Testis (tissue), 3 donors: ENCODE measurements around the gene RMRP. TPM values are rescaled to one million over a fixed set of nuclear protein-coding genes. Genes with fewer than 3 reads are reported as not detected.

Source experiments
- DNase-seq: peaks from one replicate; pipeline ENCODE4 v3.0.0-alpha.2; 2019
- H3K27ac ChIP-seq, 2 donors: fragments of 200-600 bp; sonication (generic); one replicate each; pipeline ENCODE4 v1.5.1; 2019
- H3K27me3 ChIP-seq: fragments of 200-600 bp; sonication (generic); one replicate; pipeline ENCODE4 v1.5.1; 2019
- H3K36me3 ChIP-seq: fragments of 200-600 bp; sonication (generic); one replicate; pipeline ENCODE4 v1.5.1; 2017; ENCODE audit warnings: low read depth; ENCODE audit errors: missing control alignments
- H3K4me1 ChIP-seq: fragments of 200-600 bp; sonication (generic); one replicate; pipeline ENCODE4 v1.5.1; 2019
- H3K4me3 ChIP-seq, 2 donors: fragments of 200-600 bp; sonication (generic); one replicate each; pipeline ENCODE4 v1.5.1; 2017 to 2019
- H3K9me3 ChIP-seq: fragments of 200-600 bp; sonication (generic); one replicate; pipeline ENCODE4 v1.5.1; 2017
- CTCF ChIP-seq, 3 experiments: fragments of 450-650 bp in 2 of 3; fragments of 200-600 bp in 1 of 3; sonication (generic) in 1 of 3; IDR thresholded peaks; one replicate each; pipeline ENCODE4 v1.5.1; 2016 to 2019; ENCODE audit warnings: antibody characterized with exemption in 3 of 3, mild to moderate bottlenecking in 2 of 3, moderate library complexity in 1 of 3
- POLR2A ChIP-seq: fragments of 450-650 bp; IDR thresholded peaks from one replicate; pipeline ENCODE4 v1.6.1; 2017; ENCODE audit warnings: antibody characterized with exemption, mild to moderate bottlenecking, moderate library complexity
- WGBS, 2 donors: methylation state at CpG; one replicate each; pipeline ENCODE4 v1.1.5; 2018; 5-methylcytosine and 5-hydroxymethylcytosine counted together
- intact Hi-C: fragments of 100-400 bp; cut with DNase I; formaldehyde crosslinking; loops from one replicate; pipeline ENCODE4 v1.15.1; 2023; ENCODE audit warnings: low total_unique reads
- polyA plus RNA-seq: library from polyadenylated mRNA; stranded (reverse); fragments of 350-450 nt; fragmentation: Illumina TruSeq; extraction: RNeasy Lipid Tissue Mini Kit (QIAGEN cat#74804); gene quantifications from one replicate; pipeline ENCODE4 v1.2.3, GENCODE V29; 2014; ENCODE audit warnings: low read depth, low replicate concordance; ENCODE audit not compliant: insufficient read depth
- total RNA-seq, 2 donors: library from RNA; depleted of rRNA; stranded (reverse); fragments of >200 nt; gene quantifications; one replicate each; pipeline ENCODE4 v1.2.3, GENCODE V29; 2016

The RMRP gene
- total and polyA plus RNA-seq, 3 donors from 2014 or later, result 4,421 to 15,053 TPM; not detected in 1

- Histone ChIP-seq H3K36me3 (no peaks in the 10 kb centered on the region), H3K27me3 (no peaks in the 10 kb centered on the region), H3K4me1 (peaks cover 17% of the 10 kb centered on the region), H3K9me3 (no peaks in the 10 kb centered on the region), H3K27ac (peak overlapping the region; percentile 39 to 93), H3K4me3 (peak overlapping the region in 1 of 2 donors; percentile 77)
- 50 to 64% methylated on average over 2 of the region's 2 CpGs for WGBS, 2 donors
- no peak for TF ChIP-seq CTCF (IDR thresholded peaks at IDR 0.05)
- no peak for DNase-seq
- intact Hi-C loops, result no loop called here
These were observed 30.2 kb upstream of the RMRP start for GRCh38 chr9:35687972-35688557.

GRCh38 chr9:35687306-35687705, 29.5 kb upstream of the RMRP start:
- Histone ChIP-seq H3K4me1 (peaks cover 17% of the 10 kb centered on the region), H3K36me3 (no peaks in the 10 kb centered on the region), H3K27me3 (no peaks in the 10 kb centered on the region), H3K4me3 (no peak overlapping the region), H3K27ac (peak overlapping the region; percentile 35 to 93), H3K9me3 (no peaks in the 10 kb centered on the region)
- TF ChIP-seq POLR2A (no peak), CTCF (IDR thresholded peaks at IDR 0.05) (no peak)
- 54 to 75% methylated on average over 2 of the region's 2 CpGs for WGBS, 2 donors
- DNase-seq, result no peak
- intact Hi-C loops, result no loop called here

- H3K36me3 ChIP-seq, result no peaks in the 10 kb centered on the region
- H3K9me3 ChIP-seq, result no peaks in the 10 kb centered on the region
- peaks cover 14% of the 10 kb centered on the region for H3K4me1 ChIP-seq
- H3K4me3 ChIP-seq, result no peak overlapping the region
- DNase-seq, result no peak
- no peak for TF ChIP-seq POLR2A
- TF ChIP-seq CTCF (IDR thresholded peaks at IDR 0.05), result no peak
- WGBS, 2 donors, result 59 to 60% methylated on average over 8 to 11 of the region's 11 CpGs
- no peaks in the 10 kb centered on the region for H3K27me3 ChIP-seq
- intact Hi-C loops, result no loop called here
- H3K27ac ChIP-seq, result peak overlapping the region; percentile 35 to 93
These were observed 28.7 kb upstream of the RMRP start for GRCh38 chr9:35686222-35687203.

- H3K9me3 ChIP-seq, result no peaks in the 10 kb centered on the region
- H3K4me3 ChIP-seq, result no peak overlapping the region
- H3K27ac ChIP-seq, result no peak overlapping the region
- H3K36me3 ChIP-seq, result no peaks in the 10 kb centered on the region
- H3K4me1 ChIP-seq, result peaks cover 10% of the 10 kb centered on the region
- 63 to 65% methylated on average over 6 to 13 of the region's 13 CpGs for WGBS, 2 donors
- TF ChIP-seq POLR2A (no peak), CTCF (IDR thresholded peaks at IDR 0.05) (no peak)
- no peak for DNase-seq
- intact Hi-C loops, result no loop called here
- no peaks in the 10 kb centered on the region for H3K27me3 ChIP-seq
These were observed 27.7 kb upstream of the RMRP start for GRCh38 chr9:35685506-35685905.
